Spleen (tissue), 7 donors: ENCODE results near the gene ACTG1.

Source experiments
- POLR2A ChIP-seq, 3 donors: fragments of 450-650 bp; IDR thresholded peaks; one replicate each; pipeline ENCODE4 v1.5.1; 2017; ENCODE audit warnings: antibody characterized with exemption in 3 of 3, mild to moderate bottlenecking in 1 of 3
- TF ChIP-seq, protein P1 (sequence below), 11 experiments: fragments of 200-600 bp in 7 of 11; fragments of 450-650 bp in 4 of 11; sonication (generic) in 4 of 11; IDR thresholded peaks in 8 of 11; conservative IDR thresholded peaks in 3 of 11; 1 replicate in 7 of 11; 2 replicates in 4 of 11; pipeline versions ENCODE4 v1.4.0 to v1.8.0; 2016 to 2021; ENCODE audit warnings: antibody characterized with exemption in 11 of 11, inconsistent platforms in 4 of 11, mild to moderate bottlenecking in 1 of 11
- donor health status: DM: no; HTN: no; CAD: no; lungs with moderate emphysema.
- donor health status: DM: no; HTN: no; CAD: no.
- donor health status: DM: no; HTN: no; CAD: no.

DNA sequence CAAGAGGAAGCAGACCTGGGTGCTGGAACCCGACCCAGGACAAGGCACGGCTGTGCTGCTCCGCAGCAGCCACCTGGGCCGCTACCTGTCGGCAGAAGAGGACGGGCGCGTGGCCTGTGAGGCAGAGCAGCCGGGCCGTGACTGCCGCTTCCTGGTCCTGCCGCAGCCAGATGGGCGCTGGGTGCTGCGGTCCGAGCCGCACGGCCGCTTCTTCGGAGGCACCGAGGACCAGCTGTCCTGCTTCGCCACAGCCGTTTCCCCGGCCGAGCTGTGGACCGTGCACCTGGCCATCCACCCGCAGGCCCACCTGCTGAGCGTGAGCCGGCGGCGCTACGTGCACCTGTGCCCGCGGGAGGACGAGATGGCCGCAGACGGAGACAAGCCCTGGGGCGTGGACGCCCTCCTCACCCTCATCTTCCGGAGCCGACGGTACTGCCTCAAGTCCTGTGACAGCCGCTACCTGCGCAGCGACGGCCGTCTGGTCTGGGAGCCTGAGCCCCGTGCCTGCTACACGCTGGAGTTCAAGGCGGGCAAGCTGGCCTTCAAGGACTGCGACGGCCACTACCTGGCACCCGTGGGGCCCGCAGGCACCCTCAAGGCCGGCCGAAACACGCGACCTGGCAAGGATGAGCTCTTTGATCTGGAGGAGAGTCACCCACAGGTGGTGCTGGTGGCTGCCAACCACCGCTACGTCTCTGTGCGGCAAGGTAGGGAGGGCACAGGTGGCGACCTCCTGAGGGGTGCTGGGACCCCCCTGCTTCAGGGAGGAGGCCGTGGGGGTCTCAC lies 16.2 kb upstream of the ACTG1 start:
- TF ChIP-seq, protein P1, sequence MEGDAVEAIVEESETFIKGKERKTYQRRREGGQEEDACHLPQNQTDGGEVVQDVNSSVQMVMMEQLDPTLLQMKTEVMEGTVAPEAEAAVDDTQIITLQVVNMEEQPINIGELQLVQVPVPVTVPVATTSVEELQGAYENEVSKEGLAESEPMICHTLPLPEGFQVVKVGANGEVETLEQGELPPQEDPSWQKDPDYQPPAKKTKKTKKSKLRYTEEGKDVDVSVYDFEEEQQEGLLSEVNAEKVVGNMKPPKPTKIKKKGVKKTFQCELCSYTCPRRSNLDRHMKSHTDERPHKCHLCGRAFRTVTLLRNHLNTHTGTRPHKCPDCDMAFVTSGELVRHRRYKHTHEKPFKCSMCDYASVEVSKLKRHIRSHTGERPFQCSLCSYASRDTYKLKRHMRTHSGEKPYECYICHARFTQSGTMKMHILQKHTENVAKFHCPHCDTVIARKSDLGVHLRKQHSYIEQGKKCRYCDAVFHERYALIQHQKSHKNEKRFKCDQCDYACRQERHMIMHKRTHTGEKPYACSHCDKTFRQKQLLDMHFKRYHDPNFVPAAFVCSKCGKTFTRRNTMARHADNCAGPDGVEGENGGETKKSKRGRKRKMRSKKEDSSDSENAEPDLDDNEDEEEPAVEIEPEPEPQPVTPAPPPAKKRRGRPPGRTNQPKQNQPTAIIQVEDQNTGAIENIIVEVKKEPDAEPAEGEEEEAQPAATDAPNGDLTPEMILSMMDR (IDR thresholded peaks at IDR 0.05 in 8 of 11, conservative IDR thresholded peaks at IDR 0.05 in 3 of 11), result no peak
- TF ChIP-seq POLR2A (IDR thresholded peaks at IDR 0.05), result no peak
